Measurements from ENCODE around the gene TEKT5. TPM values are rescaled to one million over a fixed set of nuclear protein-coding genes. Genes with fewer than 3 reads are reported as not detected.
"Not testable (repeated sequence)": the region's sequence is repeated elsewhere in the genome, so short reads cannot be mapped to it uniquely, and the experiment has no call there.

The TEKT5 gene
- total RNA-seq, 1 donor from 2014 or later, result not detected

- TF ChIP-seq, protein P1, sequence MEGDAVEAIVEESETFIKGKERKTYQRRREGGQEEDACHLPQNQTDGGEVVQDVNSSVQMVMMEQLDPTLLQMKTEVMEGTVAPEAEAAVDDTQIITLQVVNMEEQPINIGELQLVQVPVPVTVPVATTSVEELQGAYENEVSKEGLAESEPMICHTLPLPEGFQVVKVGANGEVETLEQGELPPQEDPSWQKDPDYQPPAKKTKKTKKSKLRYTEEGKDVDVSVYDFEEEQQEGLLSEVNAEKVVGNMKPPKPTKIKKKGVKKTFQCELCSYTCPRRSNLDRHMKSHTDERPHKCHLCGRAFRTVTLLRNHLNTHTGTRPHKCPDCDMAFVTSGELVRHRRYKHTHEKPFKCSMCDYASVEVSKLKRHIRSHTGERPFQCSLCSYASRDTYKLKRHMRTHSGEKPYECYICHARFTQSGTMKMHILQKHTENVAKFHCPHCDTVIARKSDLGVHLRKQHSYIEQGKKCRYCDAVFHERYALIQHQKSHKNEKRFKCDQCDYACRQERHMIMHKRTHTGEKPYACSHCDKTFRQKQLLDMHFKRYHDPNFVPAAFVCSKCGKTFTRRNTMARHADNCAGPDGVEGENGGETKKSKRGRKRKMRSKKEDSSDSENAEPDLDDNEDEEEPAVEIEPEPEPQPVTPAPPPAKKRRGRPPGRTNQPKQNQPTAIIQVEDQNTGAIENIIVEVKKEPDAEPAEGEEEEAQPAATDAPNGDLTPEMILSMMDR (conservative IDR thresholded peaks at IDR 0.05; ENCODE audit: low read depth, low read length), result no peak
- H3K4me3 ChIP-seq (ENCODE audit: low read depth, low read length), result no peak overlapping the region
- DNase-seq (ENCODE audit: low read depth), result no peak
These were observed 41.8 kb downstream of the TEKT5 start for GRCh38 chr16:10652730-10653590.

GRCh38 chr16:10649098-10649497 is 45.6 kb downstream of the TEKT5 start:
- DNase-seq (ENCODE audit: low read depth); H3K4me3 ChIP-seq (ENCODE audit: low read depth, low read length): not testable (repeated sequence)

DNA sequence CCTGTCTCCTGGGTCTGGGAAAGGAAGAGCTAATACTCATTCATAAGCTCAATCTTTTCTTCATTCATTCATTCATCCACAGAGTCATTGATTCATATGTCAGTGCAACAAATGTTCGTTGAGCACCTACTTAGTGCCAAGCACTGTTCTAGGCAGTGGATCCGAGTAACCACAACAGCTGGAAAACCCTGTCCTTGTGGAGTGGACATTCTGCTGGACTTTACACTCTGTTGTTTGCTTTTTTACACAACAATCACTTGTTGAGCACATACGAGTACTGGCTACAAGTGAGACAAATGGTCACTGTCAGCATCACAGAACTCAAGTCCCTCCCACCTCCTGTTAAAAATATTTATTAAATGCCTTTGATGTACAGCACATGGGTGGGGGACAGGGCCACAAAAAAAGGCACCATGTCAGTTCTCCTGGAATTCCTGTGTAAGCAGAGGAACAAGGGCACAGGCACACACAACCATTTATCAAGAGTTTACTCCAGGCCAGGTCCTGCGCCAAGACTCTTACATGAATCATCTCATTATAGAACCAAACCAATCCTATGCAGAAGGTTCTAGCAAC is 46.9 kb downstream of the TEKT5 start:
- DNase-seq (ENCODE audit: low read depth), result no peak
- TF ChIP-seq, protein P1 (conservative IDR thresholded peaks at IDR 0.05; ENCODE audit: low read depth, low read length), result no peak
- H3K4me3 ChIP-seq (ENCODE audit: low read depth, low read length), result no peak overlapping the region

DNA sequence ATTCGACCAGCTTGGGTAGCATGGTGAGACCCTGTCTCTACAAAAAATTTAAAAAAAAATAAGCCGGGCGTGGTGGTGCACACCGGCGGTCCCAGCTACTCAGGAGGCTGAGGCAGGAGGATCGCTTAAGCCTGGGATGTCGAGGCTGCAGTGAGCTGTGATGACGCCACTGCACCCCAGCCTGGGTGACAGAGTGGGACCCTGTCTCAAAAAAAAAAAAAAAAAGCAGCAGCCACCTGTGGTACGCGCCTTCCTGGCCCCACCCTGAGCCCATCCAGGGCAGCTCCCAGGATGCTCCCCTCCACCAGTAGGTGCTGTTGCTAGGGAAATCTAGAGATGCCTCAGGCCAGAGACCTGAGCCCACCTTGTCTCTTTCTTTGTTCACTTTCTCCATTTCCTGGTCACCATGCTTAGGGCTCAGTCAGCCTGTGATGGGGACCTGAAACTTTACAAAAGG is 47.4 kb downstream of the TEKT5 start:
- TF ChIP-seq, protein P1 (conservative IDR thresholded peaks at IDR 0.05; ENCODE audit: low read depth, low read length), result no peak
- no peak for DNase-seq (ENCODE audit: low read depth)
- H3K4me3 ChIP-seq (ENCODE audit: low read depth, low read length), result no peak overlapping the region

GRCh38 chr16:10646581-10647263 is 48.0 kb downstream of the TEKT5 start:
- no peak for DNase-seq (ENCODE audit: low read depth)
- TF ChIP-seq, protein P1 (conservative IDR thresholded peaks at IDR 0.05; ENCODE audit: low read depth, low read length), result no peak
- no peak overlapping the region for H3K4me3 ChIP-seq (ENCODE audit: low read depth, low read length)

- TF ChIP-seq, protein P1 (conservative IDR thresholded peaks at IDR 0.05; ENCODE audit: low read depth, low read length), result no peak
- DNase-seq (ENCODE audit: low read depth), result no peak
- H3K4me3 ChIP-seq (ENCODE audit: low read depth, low read length), result no peak overlapping the region
These were observed 48.5 kb downstream of the TEKT5 start for GRCh38 chr16:10646228-10646580.

GRCh38 chr16:10644092-10644491 is 50.6 kb downstream of the TEKT5 start:
- DNase-seq (ENCODE audit: low read depth), result no peak
- H3K4me3 ChIP-seq (ENCODE audit: low read depth, low read length), result no peak overlapping the region
- TF ChIP-seq, protein P1 (conservative IDR thresholded peaks at IDR 0.05; ENCODE audit: low read depth, low read length), result no peak

All from epithelial cell of proximal tubule (primary cell).